Uterus (tissue), 4 donors: ENCODE measurements around the gene ERFL. TPM values are rescaled to one million over a fixed set of nuclear protein-coding genes. Genes with fewer than 3 reads are reported as not detected.

Experiments used
- DNase-seq, 2 donors: peaks; one replicate each; pipeline ENCODE4 v3.0.0-alpha.2; 2019 to 2020
- H3K27ac ChIP-seq, 2 donors: fragments of 200-600 bp; sonication (generic); 1 replicate in 1 of 2; 2 replicates in 1 of 2; pipeline ENCODE4 v1.5.1; 2016 to 2018
- H3K27me3 ChIP-seq, 2 donors: fragments of 200-600 bp; sonication (generic); one replicate each; pipeline ENCODE4 v1.5.1; 2018 to 2019; ENCODE audit warnings: control low read depth in 1 of 2
- H3K36me3 ChIP-seq, 2 donors: fragments of 200-600 bp; sonication (generic); one replicate each; pipeline ENCODE4 v1.5.1; 2019; ENCODE audit warnings: control low read depth in 1 of 2
- H3K4me1 ChIP-seq, 2 donors: fragments of 200-600 bp; sonication (generic); one replicate each; pipeline ENCODE4 v1.5.1; 2018 to 2019; ENCODE audit warnings: control low read depth in 1 of 2
- H3K4me3 ChIP-seq, 2 donors: fragments of 200-600 bp; sonication (generic); 1 replicate in 1 of 2; 2 replicates in 1 of 2; pipeline ENCODE4 v1.5.1; 2018 to 2019; ENCODE audit warnings: mild to moderate bottlenecking in 1 of 2
- H3K9me3 ChIP-seq, 2 donors: fragments of 200-600 bp; sonication (generic); one replicate each; pipeline ENCODE4 v1.5.1; 2019; ENCODE audit warnings: control low read depth in 1 of 2
- POLR2A ChIP-seq, 2 donors: fragments of 450-650 bp; IDR thresholded peaks; one replicate each; pipeline ENCODE4 v1.6.1; 2016; ENCODE audit warnings: antibody characterized with exemption in 2 of 2, mild to moderate bottlenecking in 1 of 2, moderate library complexity in 1 of 2
- intact Hi-C: fragments of 100-400 bp; cut with DNase I; formaldehyde crosslinking; loops from one replicate; pipeline ENCODE4 v1.15.1; 2023; ENCODE audit warnings: low total_unique reads
- total RNA-seq, 4 donors: library from RNA; depleted of rRNA in 3 of 4; stranded (reverse); fragments of >200 nt in 3 of 4; gene quantifications; one replicate each; pipeline versions ENCODE4 v1.1.0 to v1.2.4, GENCODE V29; 2014 to 2023
- TF ChIP-seq, protein P1 (sequence below), 4 experiments: fragments of 200-600 bp in 2 of 4; fragments of 450-650 bp in 2 of 4; sonication (generic) in 2 of 4; IDR thresholded peaks; one replicate each; pipeline ENCODE4 v1.5.1; 2016 to 2019; ENCODE audit warnings: antibody characterized with exemption in 4 of 4, mild to moderate bottlenecking in 2 of 4, moderate library complexity in 1 of 4
- donor health status: DM: yes; HTN: yes; CAD: no.

Gene ERFL
- total RNA-seq, 4 donors from 2014 or later: 1.7 TPM; not detected in 3

DNA sequence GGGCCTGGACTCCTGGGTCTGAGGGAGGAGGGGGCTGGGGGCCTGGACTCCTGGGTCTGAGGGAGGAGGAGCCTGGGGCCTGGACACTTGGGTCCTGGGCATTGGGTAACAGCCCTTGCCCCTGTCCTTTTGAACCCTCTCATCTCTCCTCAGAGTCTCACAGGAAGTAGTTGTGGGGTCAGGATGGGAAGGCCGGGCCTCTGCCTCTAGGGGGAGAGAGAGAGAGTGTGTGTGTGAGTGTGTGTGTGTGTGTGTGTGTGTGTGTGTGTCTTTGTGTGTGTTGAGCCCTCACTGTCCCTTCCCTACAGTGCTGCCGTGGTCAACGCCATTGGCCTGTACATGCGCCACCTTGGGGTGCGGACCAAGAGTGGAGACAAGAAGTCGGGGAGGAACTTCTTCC lies 34.4 kb downstream of the ERFL start:
- DNase-seq: no peak
- Histone ChIP-seq H3K4me1 (no peaks in the 10 kb centered on the region), H3K27me3 (no peaks in the 10 kb centered on the region), H3K9me3 (no peaks in the 10 kb centered on the region), H3K27ac (no peak overlapping the region), H3K4me3 (no peak overlapping the region), H3K36me3 (no peaks in the 10 kb centered on the region)
- intact Hi-C loops: no loop called here
- TF ChIP-seq POLR2A (IDR thresholded peaks at IDR 0.05): no peak
- TF ChIP-seq, protein P1, sequence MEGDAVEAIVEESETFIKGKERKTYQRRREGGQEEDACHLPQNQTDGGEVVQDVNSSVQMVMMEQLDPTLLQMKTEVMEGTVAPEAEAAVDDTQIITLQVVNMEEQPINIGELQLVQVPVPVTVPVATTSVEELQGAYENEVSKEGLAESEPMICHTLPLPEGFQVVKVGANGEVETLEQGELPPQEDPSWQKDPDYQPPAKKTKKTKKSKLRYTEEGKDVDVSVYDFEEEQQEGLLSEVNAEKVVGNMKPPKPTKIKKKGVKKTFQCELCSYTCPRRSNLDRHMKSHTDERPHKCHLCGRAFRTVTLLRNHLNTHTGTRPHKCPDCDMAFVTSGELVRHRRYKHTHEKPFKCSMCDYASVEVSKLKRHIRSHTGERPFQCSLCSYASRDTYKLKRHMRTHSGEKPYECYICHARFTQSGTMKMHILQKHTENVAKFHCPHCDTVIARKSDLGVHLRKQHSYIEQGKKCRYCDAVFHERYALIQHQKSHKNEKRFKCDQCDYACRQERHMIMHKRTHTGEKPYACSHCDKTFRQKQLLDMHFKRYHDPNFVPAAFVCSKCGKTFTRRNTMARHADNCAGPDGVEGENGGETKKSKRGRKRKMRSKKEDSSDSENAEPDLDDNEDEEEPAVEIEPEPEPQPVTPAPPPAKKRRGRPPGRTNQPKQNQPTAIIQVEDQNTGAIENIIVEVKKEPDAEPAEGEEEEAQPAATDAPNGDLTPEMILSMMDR (IDR thresholded peaks at IDR 0.05): no peak

DNA sequence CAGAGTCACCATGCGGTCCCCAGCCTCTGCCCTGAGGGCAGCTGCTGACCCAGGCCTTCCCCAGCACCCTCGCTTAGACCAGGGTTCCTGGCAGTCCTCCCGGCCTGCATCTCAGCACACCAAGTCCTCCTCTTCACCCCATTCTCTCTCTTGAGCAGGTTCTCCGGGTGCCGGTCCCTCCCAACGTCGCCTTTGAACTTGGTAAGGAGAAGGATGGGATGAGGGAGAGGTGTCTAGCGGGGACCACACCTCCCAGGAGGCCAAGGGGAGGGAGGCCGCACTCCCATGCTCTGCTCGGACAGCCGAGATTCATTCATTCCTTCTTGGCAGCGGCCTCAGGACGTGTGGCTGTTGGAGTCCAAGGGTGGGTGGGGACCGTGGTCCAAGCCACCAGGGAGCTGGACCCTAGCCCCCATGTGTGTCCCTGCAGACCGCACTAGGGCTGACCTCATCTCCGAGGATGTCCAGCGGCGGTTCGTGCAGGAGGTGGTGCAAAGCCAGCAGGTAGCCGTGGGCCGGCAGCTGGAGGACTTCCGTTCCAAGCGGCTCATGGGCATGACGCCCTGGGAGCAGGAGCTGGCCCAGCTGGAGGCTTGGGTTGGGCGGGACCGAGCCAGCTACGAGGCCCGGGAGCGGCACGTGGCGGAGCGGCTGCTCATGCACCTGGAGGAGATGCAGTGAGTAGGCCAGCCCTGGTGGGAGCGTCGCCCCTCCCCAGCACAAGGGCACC lies 35.9 kb downstream of the ERFL start:
- Histone ChIP-seq H3K36me3 (no peaks in the 10 kb centered on the region), H3K4me1 (no peaks in the 10 kb centered on the region), H3K27me3 (no peaks in the 10 kb centered on the region), H3K9me3 (no peaks in the 10 kb centered on the region), H3K27ac (no peak overlapping the region), H3K4me3 (no peak overlapping the region)
- TF ChIP-seq, protein P1 (IDR thresholded peaks at IDR 0.05): no peak
- no peak for DNase-seq
- intact Hi-C loops: no loop called here

DNA sequence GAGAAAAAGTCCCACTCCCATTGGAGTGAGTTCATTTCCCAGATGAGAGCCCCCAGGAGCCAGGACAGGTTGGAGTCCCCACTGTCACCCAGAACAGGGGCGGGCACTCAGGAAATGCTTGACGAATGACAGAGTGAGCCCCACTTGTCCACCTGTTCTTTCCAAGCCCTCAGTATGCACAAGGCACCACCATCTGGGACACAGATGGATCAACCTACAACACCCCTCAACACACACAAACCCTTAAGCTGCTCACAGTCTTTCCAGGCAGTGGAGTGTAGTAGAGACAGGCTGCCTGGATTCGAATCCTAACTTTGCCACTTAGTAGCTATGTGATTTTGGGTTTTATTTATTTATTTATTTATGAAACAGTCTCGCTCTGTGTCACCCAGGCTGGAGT lies 37.3 kb downstream of the ERFL start:
- Histone ChIP-seq H3K27me3 (no peaks in the 10 kb centered on the region), H3K36me3 (no peaks in the 10 kb centered on the region), H3K4me1 (no peaks in the 10 kb centered on the region), H3K4me3 (no peak overlapping the region), H3K27ac (no peak overlapping the region), H3K9me3 (no peaks in the 10 kb centered on the region)
- intact Hi-C loops: no loop called here
- no peak for TF ChIP-seq POLR2A (IDR thresholded peaks at IDR 0.05)
- TF ChIP-seq, protein P1 (IDR thresholded peaks at IDR 0.05): no peak
- no peak for DNase-seq

DNA sequence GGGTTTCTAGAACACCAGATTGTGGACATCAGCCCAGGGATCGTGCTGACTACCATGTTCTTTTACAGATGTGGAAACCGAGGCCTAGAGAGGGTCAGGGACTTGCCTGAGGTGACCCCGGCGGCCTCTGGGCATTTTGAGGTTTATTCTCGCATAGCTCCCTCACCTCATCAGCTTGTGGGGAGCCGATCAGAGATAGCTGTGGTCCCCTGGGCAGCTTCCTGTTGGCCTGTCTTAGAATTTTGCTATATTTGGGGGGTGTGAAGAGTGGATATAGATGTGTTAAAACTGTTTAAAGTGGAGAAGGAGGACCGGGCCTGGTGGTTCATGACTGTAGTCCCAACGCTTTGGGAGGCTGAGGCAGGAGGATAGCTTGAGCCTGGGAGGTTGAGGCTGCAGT lies 38.4 kb downstream of the ERFL start:
- Histone ChIP-seq H3K27ac (no peak overlapping the region), H3K36me3 (no peaks in the 10 kb centered on the region), H3K9me3 (no peaks in the 10 kb centered on the region), H3K27me3 (no peaks in the 10 kb centered on the region), H3K4me3 (no peak overlapping the region), H3K4me1 (peaks cover 0 to 4% of the 10 kb centered on the region in 2 donors)
- DNase-seq: no peak
- no peak for TF ChIP-seq POLR2A (IDR thresholded peaks at IDR 0.05)
- TF ChIP-seq, protein P1 (IDR thresholded peaks at IDR 0.05): no peak
- intact Hi-C loops: no loop called here

DNA sequence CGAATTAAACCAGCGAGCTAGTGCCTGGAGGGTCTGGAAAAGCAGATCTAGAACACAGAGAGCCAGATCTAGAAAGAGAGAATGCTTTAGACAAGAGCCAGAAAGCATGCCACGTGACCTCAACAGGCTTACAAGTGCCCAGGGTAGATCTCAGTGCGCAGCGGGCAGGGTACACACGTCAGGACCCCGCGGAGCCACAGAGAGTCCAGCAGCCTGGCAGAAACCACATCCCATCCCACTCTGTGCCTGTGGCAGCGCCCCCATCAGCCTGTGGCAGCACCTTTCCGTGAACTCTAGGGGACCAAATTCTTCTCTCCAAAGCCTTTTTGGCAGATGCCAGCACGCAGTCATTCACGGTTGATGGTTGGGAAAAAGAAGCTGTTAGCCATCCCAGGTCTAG lies 39.3 kb downstream of the ERFL start:
- peaks cover 0 to 7% of the 10 kb centered on the region in 2 donors for H3K4me1 ChIP-seq
- TF ChIP-seq, protein P1 (IDR thresholded peaks at IDR 0.05): no peak
- TF ChIP-seq POLR2A (IDR thresholded peaks at IDR 0.05): no peak
- H3K27ac ChIP-seq: no peak overlapping the region
- intact Hi-C loops: no loop called here
- no peaks in the 10 kb centered on the region for H3K36me3 ChIP-seq
- no peaks in the 10 kb centered on the region for H3K9me3 ChIP-seq
- H3K4me3 ChIP-seq: no peak overlapping the region
- no peaks in the 10 kb centered on the region for H3K27me3 ChIP-seq
- DNase-seq: no peak
